Measurements from ENCODE around the gene GPHN. TPM values are rescaled to one million over a fixed set of nuclear protein-coding genes. Genes with fewer than 3 reads are reported as not detected.

The GPHN gene
- polyA plus RNA-seq, 1 donor (not counting 4 experiments of a cell fraction or from before 2014, with no cell fraction given) = 17.6 TPM

DNA sequence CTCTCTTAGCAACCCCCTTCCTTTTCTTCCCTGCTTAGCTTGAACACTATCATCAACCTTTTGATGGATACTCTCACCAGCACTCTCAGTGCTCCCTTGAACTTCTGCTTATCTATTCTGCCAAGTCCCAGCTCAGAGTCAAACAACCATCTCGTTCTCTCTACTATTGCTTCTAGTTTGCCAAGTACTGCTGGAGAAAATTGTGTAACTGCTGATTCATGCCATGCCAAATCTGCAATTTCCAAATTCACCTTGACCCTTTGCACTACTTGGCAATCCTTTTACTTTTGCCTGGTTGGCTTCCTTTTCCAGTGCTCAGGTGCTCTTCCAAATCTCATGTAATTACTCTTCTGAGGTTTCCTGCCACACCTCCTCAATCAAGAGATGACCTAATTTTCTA, 24.6 kb upstream of the GPHN start:
- Histone ChIP-seq H3K4me2 (ENCODE audit: control insufficient read depth, extremely low read depth, insufficient read depth, low read depth, low read length) (no peak overlapping the region), H3K79me2 (ENCODE audit: control insufficient read depth, insufficient read depth, low read length) (no peaks in the 10 kb centered on the region), H3K27me3 (ENCODE audit: control insufficient read depth, extremely low read depth, insufficient read depth, low read length) (no peaks in the 10 kb centered on the region), H3K9me1 (ENCODE audit: control insufficient read depth, extremely low read depth, insufficient read depth, low read length) (no peaks in the 10 kb centered on the region), H3K9me3 (ENCODE audit: control insufficient read depth, low read depth, low read length) (no peaks in the 10 kb centered on the region), H3K9ac (ENCODE audit: control insufficient read depth, extremely low read depth, insufficient read depth, low read length) (no peak overlapping the region), H3K27ac (ENCODE audit: control insufficient read depth, insufficient read depth, low read length) (no peak overlapping the region), H3K4me1 (ENCODE audit: control insufficient read depth, extremely low read depth, insufficient read depth, low read length) (no peaks in the 10 kb centered on the region), H4K20me1 (ENCODE audit: control insufficient read depth, extremely low read depth, insufficient read depth, low read length) (no peaks in the 10 kb centered on the region), H2AFZ (ENCODE audit: control insufficient read depth, low read length) (no peak overlapping the region), H3K4me3 (ENCODE audit: control insufficient read depth in 2 of 3, extremely low read depth in 1 of 3, insufficient read depth in 2 of 3, low read depth in 1 of 3, low read length in 3 of 3) (no peak overlapping the region), H3K36me3 (ENCODE audit: control insufficient read depth in 2 of 2, extremely low read depth in 1 of 2, insufficient read depth in 2 of 2, low read length in 2 of 2) (no peaks in the 10 kb centered on the region)
- TF ChIP-seq, protein P1, sequence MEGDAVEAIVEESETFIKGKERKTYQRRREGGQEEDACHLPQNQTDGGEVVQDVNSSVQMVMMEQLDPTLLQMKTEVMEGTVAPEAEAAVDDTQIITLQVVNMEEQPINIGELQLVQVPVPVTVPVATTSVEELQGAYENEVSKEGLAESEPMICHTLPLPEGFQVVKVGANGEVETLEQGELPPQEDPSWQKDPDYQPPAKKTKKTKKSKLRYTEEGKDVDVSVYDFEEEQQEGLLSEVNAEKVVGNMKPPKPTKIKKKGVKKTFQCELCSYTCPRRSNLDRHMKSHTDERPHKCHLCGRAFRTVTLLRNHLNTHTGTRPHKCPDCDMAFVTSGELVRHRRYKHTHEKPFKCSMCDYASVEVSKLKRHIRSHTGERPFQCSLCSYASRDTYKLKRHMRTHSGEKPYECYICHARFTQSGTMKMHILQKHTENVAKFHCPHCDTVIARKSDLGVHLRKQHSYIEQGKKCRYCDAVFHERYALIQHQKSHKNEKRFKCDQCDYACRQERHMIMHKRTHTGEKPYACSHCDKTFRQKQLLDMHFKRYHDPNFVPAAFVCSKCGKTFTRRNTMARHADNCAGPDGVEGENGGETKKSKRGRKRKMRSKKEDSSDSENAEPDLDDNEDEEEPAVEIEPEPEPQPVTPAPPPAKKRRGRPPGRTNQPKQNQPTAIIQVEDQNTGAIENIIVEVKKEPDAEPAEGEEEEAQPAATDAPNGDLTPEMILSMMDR (optimal IDR thresholded peaks at IDR 0.05 in 1 of 3, IDR thresholded peaks at IDR 0.05 in 1 of 3, conservative IDR thresholded peaks at IDR 0.05 in 1 of 3; ENCODE audit: extremely low read depth in 1 of 3, insufficient read depth in 2 of 3, low read length in 3 of 3) = no peak
- no peak for TF ChIP-seq EZH2 (IDR thresholded peaks at IDR 0.05; ENCODE audit: low read length)
- dilution Hi-C loops (cut with MboI; ENCODE audit: extremely low pct_ligation_motif_present, low sequenced_read_pairs) = no loop called here
- DNase-seq (ENCODE audit: low read depth, low spot score) (no peak), FAIRE-seq (no peak)

DNA sequence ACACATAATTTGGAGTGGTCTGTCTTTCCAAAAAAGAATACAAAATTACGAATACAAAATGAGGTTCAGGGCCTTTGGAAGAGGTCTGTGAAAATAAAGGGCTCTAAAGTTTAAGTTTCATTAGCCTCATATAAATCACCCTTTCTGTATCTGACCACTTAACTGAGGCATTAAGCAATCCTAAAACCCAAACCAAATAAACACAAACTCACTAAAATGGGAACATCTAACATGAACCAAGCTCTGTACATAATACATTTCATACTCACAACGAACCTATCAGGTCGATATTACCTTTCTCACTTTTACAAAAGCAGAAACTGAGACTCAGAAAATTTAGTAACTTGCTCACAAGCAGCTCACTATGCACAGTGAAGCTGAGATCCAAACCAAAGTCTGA, 22.9 kb upstream of the GPHN start:
- dilution Hi-C loops (cut with MboI; ENCODE audit: extremely low pct_ligation_motif_present, low sequenced_read_pairs) = no loop called here
- H2AFZ ChIP-seq (ENCODE audit: control insufficient read depth, low read length) = no peak overlapping the region
- H3K79me2 ChIP-seq (ENCODE audit: control insufficient read depth, insufficient read depth, low read length) = no peaks in the 10 kb centered on the region
- H3K9ac ChIP-seq (ENCODE audit: control insufficient read depth, extremely low read depth, insufficient read depth, low read length) = no peak overlapping the region
- no peaks in the 10 kb centered on the region for H3K9me1 ChIP-seq (ENCODE audit: control insufficient read depth, extremely low read depth, insufficient read depth, low read length)
- no peaks in the 10 kb centered on the region for H4K20me1 ChIP-seq (ENCODE audit: control insufficient read depth, extremely low read depth, insufficient read depth, low read length)
- H3K9me3 ChIP-seq (ENCODE audit: control insufficient read depth, low read depth, low read length) = no peaks in the 10 kb centered on the region
- H3K4me2 ChIP-seq (ENCODE audit: control insufficient read depth, extremely low read depth, insufficient read depth, low read depth, low read length) = no peak overlapping the region
- H3K27ac ChIP-seq (ENCODE audit: control insufficient read depth, insufficient read depth, low read length) = no peak overlapping the region
- H3K4me1 ChIP-seq (ENCODE audit: control insufficient read depth, extremely low read depth, insufficient read depth, low read length) = no peaks in the 10 kb centered on the region
- no peak overlapping the region for H3K4me3 ChIP-seq (ENCODE audit: control insufficient read depth in 2 of 3, extremely low read depth in 1 of 3, insufficient read depth in 2 of 3, low read depth in 1 of 3, low read length in 3 of 3)
- H3K36me3 ChIP-seq (ENCODE audit: control insufficient read depth in 2 of 2, extremely low read depth in 1 of 2, insufficient read depth in 2 of 2, low read length in 2 of 2) = no peaks in the 10 kb centered on the region
- no peaks in the 10 kb centered on the region for H3K27me3 ChIP-seq (ENCODE audit: control insufficient read depth, extremely low read depth, insufficient read depth, low read length)
- no peak for DNase-seq (ENCODE audit: low read depth, low spot score)
- no peak for TF ChIP-seq EZH2 (IDR thresholded peaks at IDR 0.05; ENCODE audit: low read length)
- TF ChIP-seq, protein P1 (optimal IDR thresholded peaks at IDR 0.05 in 1 of 3, IDR thresholded peaks at IDR 0.05 in 1 of 3, conservative IDR thresholded peaks at IDR 0.05 in 1 of 3; ENCODE audit: extremely low read depth in 1 of 3, insufficient read depth in 2 of 3, low read length in 3 of 3) = no peak
- no peak for FAIRE-seq
